ENCODE results near the gene BBS12.

BBS12 gene

DNA sequence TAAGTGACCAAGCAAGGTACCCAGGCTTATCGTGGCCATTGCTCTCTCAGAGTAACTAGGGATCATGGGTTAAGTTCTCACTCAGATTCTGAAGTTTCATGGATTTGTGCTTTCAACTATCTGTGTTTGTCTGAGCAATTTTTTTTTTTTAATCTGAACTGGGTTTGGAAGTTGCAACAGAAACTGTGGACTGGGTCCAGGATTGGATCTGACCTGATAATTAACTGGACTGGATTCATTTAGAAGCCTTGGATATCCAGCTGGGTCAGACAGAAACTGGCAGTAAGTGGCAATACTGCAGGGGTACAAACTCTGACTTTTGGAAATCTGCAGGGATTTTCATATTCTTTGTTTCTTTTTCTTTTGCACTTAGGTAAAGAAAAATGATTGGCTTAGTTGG, 55.4 kb downstream of the BBS12 start:
- H2AFZ ChIP-seq (ENCODE audit: low read length) = no peak overlapping the region
- TF ChIP-seq, protein P1, sequence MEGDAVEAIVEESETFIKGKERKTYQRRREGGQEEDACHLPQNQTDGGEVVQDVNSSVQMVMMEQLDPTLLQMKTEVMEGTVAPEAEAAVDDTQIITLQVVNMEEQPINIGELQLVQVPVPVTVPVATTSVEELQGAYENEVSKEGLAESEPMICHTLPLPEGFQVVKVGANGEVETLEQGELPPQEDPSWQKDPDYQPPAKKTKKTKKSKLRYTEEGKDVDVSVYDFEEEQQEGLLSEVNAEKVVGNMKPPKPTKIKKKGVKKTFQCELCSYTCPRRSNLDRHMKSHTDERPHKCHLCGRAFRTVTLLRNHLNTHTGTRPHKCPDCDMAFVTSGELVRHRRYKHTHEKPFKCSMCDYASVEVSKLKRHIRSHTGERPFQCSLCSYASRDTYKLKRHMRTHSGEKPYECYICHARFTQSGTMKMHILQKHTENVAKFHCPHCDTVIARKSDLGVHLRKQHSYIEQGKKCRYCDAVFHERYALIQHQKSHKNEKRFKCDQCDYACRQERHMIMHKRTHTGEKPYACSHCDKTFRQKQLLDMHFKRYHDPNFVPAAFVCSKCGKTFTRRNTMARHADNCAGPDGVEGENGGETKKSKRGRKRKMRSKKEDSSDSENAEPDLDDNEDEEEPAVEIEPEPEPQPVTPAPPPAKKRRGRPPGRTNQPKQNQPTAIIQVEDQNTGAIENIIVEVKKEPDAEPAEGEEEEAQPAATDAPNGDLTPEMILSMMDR (conservative IDR thresholded peaks at IDR 0.05; ENCODE audit: low read length) = no peak
- no peak for TF ChIP-seq EZH2phosphoT487 (IDR thresholded peaks at IDR 0.05; ENCODE audit: borderline replicate concordance)

DNA sequence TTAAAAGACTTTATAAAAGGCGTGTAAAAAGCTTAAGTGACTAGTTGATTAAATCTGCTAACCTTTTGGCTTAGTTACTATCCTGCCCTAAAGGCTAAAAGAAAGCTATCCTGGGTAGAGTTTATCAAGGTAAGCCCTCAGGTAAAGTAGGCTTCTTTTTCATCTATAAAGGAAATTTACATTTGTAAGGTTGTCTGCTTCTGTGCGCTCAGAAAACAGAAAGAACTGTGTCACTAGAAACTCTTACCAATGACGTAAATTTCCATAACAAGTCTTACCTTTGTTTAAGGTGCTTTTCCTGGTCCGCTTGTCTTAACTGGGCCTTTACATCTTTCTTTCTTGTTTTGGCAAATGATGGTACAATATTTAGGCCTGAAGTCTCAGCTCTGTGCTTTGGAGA, 56.4 kb downstream of the BBS12 start:
- Histone ChIP-seq H3K9ac (ENCODE audit: low read depth, low read length, poor library complexity, severe bottlenecking) (no peak overlapping the region), H3K4me2 (ENCODE audit: low read depth, low read length, poor library complexity, severe bottlenecking) (no peak overlapping the region), H3K4me1 (ENCODE audit: insufficient read depth, low read length, poor library complexity, severe bottlenecking) (no peaks in the 10 kb centered on the region), H3K9me2 (replicated peaks; ENCODE audit: low read depth, low read length) (no peaks in the 10 kb centered on the region), H2AFZ (ENCODE audit: low read length) (no peak overlapping the region), H3K4me3 (ENCODE audit: low read length, poor library complexity, severe bottlenecking) (no peak overlapping the region), H3K27me3 (ENCODE audit: insufficient read depth, low read length, poor library complexity, severe bottlenecking) (no peaks in the 10 kb centered on the region), H3K79me2 (ENCODE audit: insufficient read depth, low read length) (no peaks in the 10 kb centered on the region), H4K20me1 (ENCODE audit: insufficient read depth, low read length, poor library complexity, severe bottlenecking) (no peaks in the 10 kb centered on the region), H3F3A (ENCODE audit: low read depth) (no peaks in the 10 kb centered on the region), H3K9me3 (ENCODE audit: insufficient read depth, low read depth, low read length) (no peaks in the 10 kb centered on the region), H3K36me3 (ENCODE audit: insufficient read depth, low read length) (no peaks in the 10 kb centered on the region)
- TF ChIP-seq EZH2phosphoT487 (IDR thresholded peaks at IDR 0.05; ENCODE audit: borderline replicate concordance) = no peak
- TF ChIP-seq, protein P1 (conservative IDR thresholded peaks at IDR 0.05; ENCODE audit: low read length) = no peak

More for the DNA sequence above, 55.4 kb downstream of the BBS12 start:
- H3K79me2 ChIP-seq (ENCODE audit: insufficient read depth, low read length) = no peaks in the 10 kb centered on the region
- H3K27me3 ChIP-seq (ENCODE audit: insufficient read depth, low read length, poor library complexity, severe bottlenecking) = no peaks in the 10 kb centered on the region
- H3K4me3 ChIP-seq (ENCODE audit: low read length, poor library complexity, severe bottlenecking) = no peak overlapping the region
- H3K9me3 ChIP-seq (ENCODE audit: insufficient read depth, low read depth, low read length) = no peaks in the 10 kb centered on the region
- H3K4me1 ChIP-seq (ENCODE audit: insufficient read depth, low read length, poor library complexity, severe bottlenecking) = no peaks in the 10 kb centered on the region
- H4K20me1 ChIP-seq (ENCODE audit: insufficient read depth, low read length, poor library complexity, severe bottlenecking) = no peaks in the 10 kb centered on the region
- no peaks in the 10 kb centered on the region for H3F3A ChIP-seq (ENCODE audit: low read depth)
- no peaks in the 10 kb centered on the region for H3K36me3 ChIP-seq (ENCODE audit: insufficient read depth, low read length)
- no peak overlapping the region for H3K9ac ChIP-seq (ENCODE audit: low read depth, low read length, poor library complexity, severe bottlenecking)
- H3K4me2 ChIP-seq (ENCODE audit: low read depth, low read length, poor library complexity, severe bottlenecking) = no peak overlapping the region
- H3K9me2 ChIP-seq (replicated peaks; ENCODE audit: low read depth, low read length) = no peaks in the 10 kb centered on the region

DNA sequence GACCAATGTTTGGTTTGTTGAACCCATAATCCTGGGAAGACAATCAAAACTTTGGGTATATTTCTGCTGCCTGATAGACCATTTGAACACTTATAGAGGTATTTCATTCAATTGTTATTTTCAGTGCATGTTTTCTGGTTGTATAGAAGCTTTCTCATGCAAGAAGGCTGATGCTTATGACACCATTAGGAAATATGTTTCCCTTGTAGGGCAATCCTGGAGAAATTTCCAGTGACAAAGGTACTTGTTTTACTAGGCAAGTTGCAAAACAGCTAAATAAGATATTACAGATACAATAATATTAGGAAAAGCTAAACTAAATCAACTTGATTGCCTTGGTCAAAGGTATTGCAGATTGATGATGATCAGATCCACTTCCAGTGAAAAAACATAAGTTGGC, 61.3 kb downstream of the BBS12 start:
- H3F3A ChIP-seq (ENCODE audit: low read depth) = no peaks in the 10 kb centered on the region
- H3K9ac ChIP-seq (ENCODE audit: low read depth, low read length, poor library complexity, severe bottlenecking) = no peak overlapping the region

More for the DNA sequence above, 61.3 kb downstream of the BBS12 start:
- Histone ChIP-seq H3K9me3 (ENCODE audit: insufficient read depth, low read depth, low read length) (no peaks in the 10 kb centered on the region), H3K4me3 (ENCODE audit: low read length, poor library complexity, severe bottlenecking) (no peak overlapping the region), H3K9me2 (replicated peaks; ENCODE audit: low read depth, low read length) (no peaks in the 10 kb centered on the region), H4K20me1 (ENCODE audit: insufficient read depth, low read length, poor library complexity, severe bottlenecking) (no peaks in the 10 kb centered on the region), H3K36me3 (ENCODE audit: insufficient read depth, low read length) (no peaks in the 10 kb centered on the region), H3K4me2 (ENCODE audit: low read depth, low read length, poor library complexity, severe bottlenecking) (no peak overlapping the region), H3K4me1 (ENCODE audit: insufficient read depth, low read length, poor library complexity, severe bottlenecking) (no peaks in the 10 kb centered on the region), H3K79me2 (ENCODE audit: insufficient read depth, low read length) (no peaks in the 10 kb centered on the region), H2AFZ (ENCODE audit: low read length) (no peak overlapping the region), H3K27me3 (ENCODE audit: insufficient read depth, low read length, poor library complexity, severe bottlenecking) (no peaks in the 10 kb centered on the region)
- TF ChIP-seq, protein P1 (conservative IDR thresholded peaks at IDR 0.05; ENCODE audit: low read length) = no peak
- no peak for TF ChIP-seq EZH2phosphoT487 (IDR thresholded peaks at IDR 0.05; ENCODE audit: borderline replicate concordance)
